Loucy (cell line): ENCODE results near the gene BIN1.

Experiments
- H2AFZ ChIP-seq: fragments of 200-600 bp; sonication (generic); 2 replicates; pipeline ENCODE4 v1.6.0; 2016; ENCODE audit warnings: antibody characterized with exemption, mild to moderate bottlenecking, low read length, moderate library complexity
- H3F3A ChIP-seq: fragments of 200-600 bp; 2 replicates; pipeline ENCODE4 v1.6.0; 2016; ENCODE audit warnings: antibody characterized with exemption, low read depth, mild to moderate bottlenecking
- H3K27me3 ChIP-seq: fragments of 200-600 bp; sonication (generic); 2 replicates; pipeline ENCODE4 v1.6.1; 2014; ENCODE audit warnings: low read length, mild to moderate bottlenecking; ENCODE audit not compliant: insufficient read depth, poor library complexity, severe bottlenecking
- H3K36me3 ChIP-seq: fragments of 200-600 bp; sonication (generic); 2 replicates; pipeline ENCODE4 v1.6.1; 2016; ENCODE audit warnings: low read length; ENCODE audit not compliant: insufficient read depth
- H3K4me1 ChIP-seq: fragments of 200-600 bp; sonication (generic); 2 replicates; pipeline ENCODE4 v1.5.1; 2014; ENCODE audit warnings: low read length, mild to moderate bottlenecking; ENCODE audit not compliant: insufficient read depth, poor library complexity, severe bottlenecking
- H3K4me2 ChIP-seq: fragments of 200-600 bp; sonication (generic); 2 replicates; pipeline ENCODE4 v1.6.0; 2014; ENCODE audit warnings: antibody characterized with exemption, low read length, low read depth, mild to moderate bottlenecking; ENCODE audit not compliant: poor library complexity, severe bottlenecking
- H3K4me3 ChIP-seq: fragments of 200-600 bp; sonication (generic); 2 replicates; pipeline ENCODE4 v1.5.1; 2014; ENCODE audit warnings: low read length, mild to moderate bottlenecking, mixed read lengths; ENCODE audit not compliant: poor library complexity, severe bottlenecking
- H3K79me2 ChIP-seq: fragments of 200-600 bp; sonication (generic); 2 replicates; pipeline ENCODE4 v1.6.1; 2014; ENCODE audit warnings: low read length; ENCODE audit not compliant: insufficient read depth
- H3K9ac ChIP-seq: fragments of 200-600 bp; sonication (generic); 2 replicates; pipeline ENCODE4 v1.6.0; 2014; ENCODE audit warnings: mild to moderate bottlenecking, low read depth, low read length, moderate library complexity; ENCODE audit not compliant: poor library complexity, severe bottlenecking
- H3K9me2 ChIP-seq: fragments of 200-600 bp; sonication (generic); replicated peaks from 2 replicates; pipeline ENCODE4 v1.6.1; 2016; ENCODE audit warnings: low read depth, low read length, mixed read lengths
- H3K9me3 ChIP-seq: fragments of 200-600 bp; sonication (generic); 2 replicates; pipeline ENCODE4 v1.6.1; 2014; ENCODE audit warnings: mild to moderate bottlenecking, antibody characterized with exemption, low read length, low read depth; ENCODE audit not compliant: insufficient read depth
- H4K20me1 ChIP-seq: fragments of 200-600 bp; sonication (generic); 2 replicates; pipeline ENCODE4 v1.6.0; 2014; ENCODE audit warnings: antibody characterized with exemption, low read length, mild to moderate bottlenecking; ENCODE audit not compliant: insufficient read depth, poor library complexity, severe bottlenecking
- EZH2phosphoT487 ChIP-seq: fragments of 200-600 bp; IDR thresholded peaks from 2 replicates; pipeline ENCODE4 v1.6.1; 2018; ENCODE audit warnings: antibody characterized with exemption, mild to moderate bottlenecking, moderate library complexity, borderline replicate concordance
- TF ChIP-seq, protein P1 (sequence below): fragments of 200-600 bp; sonication (generic); conservative IDR thresholded peaks from 2 replicates; pipeline ENCODE4 v1.5.1; 2014; ENCODE audit warnings: mild to moderate bottlenecking, antibody characterized with exemption, low read length

Gene BIN1

DNA sequence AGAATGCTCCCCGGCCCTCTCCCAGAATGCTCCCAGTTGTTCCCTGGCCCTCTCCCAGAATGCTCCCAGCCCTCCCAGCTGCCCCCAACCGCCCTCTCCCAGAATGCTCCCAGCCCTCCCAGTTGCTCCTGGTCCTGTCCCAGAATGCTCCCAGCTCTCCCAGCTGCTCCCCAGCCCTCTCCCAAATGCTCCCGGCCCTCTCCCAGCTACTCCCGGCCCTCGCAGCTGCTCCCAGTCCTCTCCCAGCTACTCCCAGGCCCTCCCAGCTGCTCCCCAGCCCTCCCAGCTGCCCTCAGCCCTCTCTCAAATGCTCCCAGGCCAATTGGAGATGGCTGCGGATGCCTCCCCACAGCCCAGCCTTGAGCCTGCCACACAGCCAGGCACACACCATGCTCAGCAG lies 31.1 kb downstream of the BIN1 start:
- Histone ChIP-seq H3K27me3 (no peaks in the 10 kb centered on the region), H3K79me2 (no peaks in the 10 kb centered on the region), H3K9ac (no peak overlapping the region), H3F3A (no peaks in the 10 kb centered on the region), H3K9me3 (no peaks in the 10 kb centered on the region), H3K4me1 (no peaks in the 10 kb centered on the region), H3K4me3 (no peak overlapping the region), H4K20me1 (no peaks in the 10 kb centered on the region), H3K9me2 (no peaks in the 10 kb centered on the region), H2AFZ (no peak overlapping the region), H3K4me2 (no peak overlapping the region), H3K36me3 (no peaks in the 10 kb centered on the region)
- no peak for TF ChIP-seq EZH2phosphoT487
- TF ChIP-seq, protein P1, sequence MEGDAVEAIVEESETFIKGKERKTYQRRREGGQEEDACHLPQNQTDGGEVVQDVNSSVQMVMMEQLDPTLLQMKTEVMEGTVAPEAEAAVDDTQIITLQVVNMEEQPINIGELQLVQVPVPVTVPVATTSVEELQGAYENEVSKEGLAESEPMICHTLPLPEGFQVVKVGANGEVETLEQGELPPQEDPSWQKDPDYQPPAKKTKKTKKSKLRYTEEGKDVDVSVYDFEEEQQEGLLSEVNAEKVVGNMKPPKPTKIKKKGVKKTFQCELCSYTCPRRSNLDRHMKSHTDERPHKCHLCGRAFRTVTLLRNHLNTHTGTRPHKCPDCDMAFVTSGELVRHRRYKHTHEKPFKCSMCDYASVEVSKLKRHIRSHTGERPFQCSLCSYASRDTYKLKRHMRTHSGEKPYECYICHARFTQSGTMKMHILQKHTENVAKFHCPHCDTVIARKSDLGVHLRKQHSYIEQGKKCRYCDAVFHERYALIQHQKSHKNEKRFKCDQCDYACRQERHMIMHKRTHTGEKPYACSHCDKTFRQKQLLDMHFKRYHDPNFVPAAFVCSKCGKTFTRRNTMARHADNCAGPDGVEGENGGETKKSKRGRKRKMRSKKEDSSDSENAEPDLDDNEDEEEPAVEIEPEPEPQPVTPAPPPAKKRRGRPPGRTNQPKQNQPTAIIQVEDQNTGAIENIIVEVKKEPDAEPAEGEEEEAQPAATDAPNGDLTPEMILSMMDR, result no peak

DNA sequence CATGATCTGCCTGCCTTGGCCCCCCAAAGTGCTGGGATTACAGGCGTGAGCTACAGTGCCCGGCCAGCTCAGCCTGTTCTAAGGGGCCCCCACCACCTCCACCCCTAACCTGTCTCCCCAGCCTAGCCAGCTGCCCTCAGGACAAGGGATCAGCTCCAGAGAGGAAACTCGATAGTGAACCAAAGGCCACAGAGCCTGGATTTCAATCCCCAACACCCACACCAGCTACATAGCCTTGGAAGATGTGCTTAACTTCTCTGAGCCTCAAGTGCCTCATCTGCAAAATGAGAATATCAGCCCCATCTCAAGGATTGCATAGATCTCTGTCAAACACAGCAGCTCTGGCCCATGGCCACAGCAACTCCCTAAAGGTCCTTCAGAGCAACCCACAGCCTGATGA lies 32.0 kb downstream of the BIN1 start:
- TF ChIP-seq, protein P1, result no peak
- no peak for TF ChIP-seq EZH2phosphoT487
- Histone ChIP-seq H3K36me3 (no peaks in the 10 kb centered on the region), H3K79me2 (no peaks in the 10 kb centered on the region)

DNA sequence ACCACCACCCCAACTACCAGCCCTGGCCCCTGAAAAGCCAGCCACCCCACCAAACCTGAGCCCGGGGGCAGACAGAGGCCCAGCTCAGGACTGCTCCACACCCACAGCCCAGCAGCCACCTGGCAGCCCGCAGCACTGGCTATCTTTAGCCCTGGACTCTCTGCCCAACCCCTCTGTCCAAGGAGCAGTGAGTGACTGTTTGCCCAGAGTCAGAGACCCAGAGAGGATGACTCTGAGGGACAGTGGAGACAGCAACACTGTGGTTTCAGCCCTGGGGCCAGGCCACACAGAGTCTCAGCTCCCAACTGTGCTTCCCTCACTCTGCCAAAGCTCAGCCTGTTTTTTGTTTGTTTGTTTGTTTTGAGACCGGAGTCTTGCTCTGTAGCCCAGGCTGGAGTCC lies 32.6 kb downstream of the BIN1 start:
- Histone ChIP-seq H3K4me2 (no peak overlapping the region), H3K4me3 (no peak overlapping the region), H2AFZ (no peak overlapping the region), H3K9ac (no peak overlapping the region), H3K79me2 (no peaks in the 10 kb centered on the region), H3K4me1 (no peaks in the 10 kb centered on the region), H4K20me1 (no peaks in the 10 kb centered on the region), H3K27me3 (no peaks in the 10 kb centered on the region), H3K36me3 (no peaks in the 10 kb centered on the region), H3K9me3 (no peaks in the 10 kb centered on the region), H3K9me2 (no peaks in the 10 kb centered on the region), H3F3A (no peaks in the 10 kb centered on the region)
- TF ChIP-seq, protein P1, result no peak
- no peak for TF ChIP-seq EZH2phosphoT487

More for the DNA sequence above, 32.0 kb downstream of the BIN1 start:
- Histone ChIP-seq H3K9ac (no peak overlapping the region), H3K27me3 (no peaks in the 10 kb centered on the region), H3K4me3 (no peak overlapping the region), H2AFZ (no peak overlapping the region), H3K4me1 (no peaks in the 10 kb centered on the region), H3K9me2 (no peaks in the 10 kb centered on the region), H4K20me1 (no peaks in the 10 kb centered on the region), H3K4me2 (no peak overlapping the region), H3F3A (no peaks in the 10 kb centered on the region), H3K9me3 (no peaks in the 10 kb centered on the region)
